GF-D8 (cell line): ENCODE data around the gene YARS2.
"Not testable (repeated sequence)": the region's sequence is repeated elsewhere in the genome, so short reads cannot be mapped to it uniquely, and the experiment has no call there.

Experiments used
- DNase-seq: peaks from one replicate; lab custom pipeline; 2025; lab: John Stamatoyannopoulos, UW

The YARS2 gene

DNA sequence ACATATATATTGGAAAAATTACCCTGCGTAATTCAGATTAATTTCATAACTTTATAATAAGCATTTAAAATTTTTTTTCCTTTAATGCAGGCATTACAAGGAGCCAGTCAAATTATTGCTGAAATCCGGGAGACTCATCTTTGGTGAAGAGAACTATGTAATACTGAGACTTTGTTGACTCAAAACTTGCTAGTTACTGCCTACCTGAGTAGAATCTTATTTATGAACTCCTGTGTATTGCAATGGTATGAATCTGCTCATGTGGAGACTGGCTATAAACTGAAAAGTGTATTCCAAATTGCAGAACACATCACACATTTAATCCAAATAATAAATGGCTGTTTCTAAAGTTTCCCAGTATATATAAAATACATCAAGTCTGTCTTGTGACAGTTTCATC, 12.4 kb downstream of the YARS2 start:
- no peak for DNase-seq

DNA sequence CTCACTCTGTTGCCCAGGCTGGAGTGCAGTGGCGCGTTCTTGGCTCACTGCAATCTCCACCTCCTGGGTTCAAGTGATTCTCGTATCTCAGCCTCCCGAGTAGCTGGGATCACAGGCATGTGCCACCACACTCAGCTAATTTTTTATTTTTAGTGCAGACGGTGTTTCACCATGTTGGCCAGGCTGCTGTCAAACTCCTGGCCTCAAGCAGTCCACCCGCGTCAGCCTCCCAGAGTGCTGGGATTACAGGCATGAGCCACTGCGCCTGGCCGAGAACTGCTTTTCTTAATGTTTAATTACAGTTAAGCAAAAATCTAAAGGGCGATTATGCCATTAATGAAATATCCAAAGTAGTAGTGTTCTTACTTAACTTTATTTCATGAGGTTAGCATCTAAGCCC, 13.6 kb downstream of the YARS2 start:
- DNase-seq: no peak

DNA sequence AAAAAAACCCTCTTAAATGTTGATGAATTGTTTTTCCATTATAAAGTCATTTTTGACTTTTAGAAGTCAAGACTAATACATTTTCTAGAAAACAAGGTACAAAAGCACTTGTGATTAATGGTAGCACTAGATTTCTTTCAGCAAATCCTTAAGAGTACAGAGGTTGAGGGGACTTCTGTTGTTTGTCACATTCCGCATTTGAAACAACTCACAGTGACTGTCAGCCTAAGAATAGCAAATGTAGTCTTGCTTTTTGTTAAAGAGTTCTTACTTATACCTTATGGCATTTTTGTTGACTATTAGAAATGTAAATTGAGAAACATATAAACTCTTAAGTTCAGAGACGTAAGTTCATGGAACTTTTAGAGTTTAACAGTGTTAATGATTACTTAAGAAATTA, 16.4 kb downstream of the YARS2 start:
- DNase-seq: no peak

DNA sequence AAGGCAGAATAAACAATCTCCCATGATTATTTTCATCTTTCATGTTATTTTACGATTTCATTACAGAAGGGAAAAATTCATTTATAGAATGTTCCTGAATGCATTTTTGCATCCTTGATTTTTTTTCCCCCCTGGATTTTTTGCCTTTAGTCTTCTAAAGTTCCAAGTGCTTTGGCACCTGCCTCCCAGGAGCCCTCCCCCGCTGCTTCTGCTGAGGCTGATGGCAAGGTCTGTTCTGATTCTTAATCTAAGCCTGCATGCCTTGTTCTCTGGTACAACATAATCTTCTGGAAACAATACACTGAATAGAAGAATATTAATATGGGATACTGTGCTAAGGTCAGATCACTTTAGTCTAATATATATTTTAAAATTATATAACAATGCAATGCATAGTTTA, 18.0 kb downstream of the YARS2 start:
- no peak for DNase-seq

DNA sequence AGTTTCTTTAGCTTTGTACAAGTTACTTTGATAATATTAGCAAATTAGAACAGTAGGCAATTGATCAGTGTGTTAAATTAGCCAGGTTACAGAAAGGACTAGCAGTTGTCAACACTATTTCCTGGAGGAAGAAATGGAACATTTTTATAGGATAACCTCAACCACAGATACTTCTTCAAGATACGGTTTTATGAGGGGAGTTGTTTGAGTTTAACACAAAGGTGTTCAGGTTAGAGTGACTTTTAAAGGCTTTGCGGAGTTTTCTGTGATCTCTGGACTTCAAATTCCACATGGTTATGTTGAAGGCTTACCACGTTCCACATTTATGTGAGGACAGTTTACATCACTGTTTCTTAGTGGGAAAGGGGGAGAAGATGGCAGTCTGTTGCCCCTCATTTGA, 19.3 kb downstream of the YARS2 start:
- DNase-seq: no peak

DNA sequence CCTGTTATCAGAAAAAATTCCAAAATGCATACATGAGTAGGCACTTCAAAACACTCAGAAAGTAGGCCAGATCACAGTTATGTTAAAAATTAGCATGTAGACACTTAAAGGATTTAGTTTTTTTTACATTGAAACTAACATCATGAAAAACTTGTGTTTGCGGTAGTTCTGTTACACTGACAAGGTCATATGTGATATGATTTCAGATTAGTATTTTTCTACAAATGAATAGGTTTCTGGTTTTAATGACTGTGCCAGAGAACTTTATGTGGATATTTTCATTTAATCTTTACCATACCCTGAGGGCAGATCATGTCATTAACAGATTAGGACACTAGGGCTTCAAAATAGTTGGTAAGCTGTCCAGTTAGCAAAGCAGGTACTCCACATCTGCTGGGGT, 20.7 kb downstream of the YARS2 start:
- no peak for DNase-seq

DNA sequence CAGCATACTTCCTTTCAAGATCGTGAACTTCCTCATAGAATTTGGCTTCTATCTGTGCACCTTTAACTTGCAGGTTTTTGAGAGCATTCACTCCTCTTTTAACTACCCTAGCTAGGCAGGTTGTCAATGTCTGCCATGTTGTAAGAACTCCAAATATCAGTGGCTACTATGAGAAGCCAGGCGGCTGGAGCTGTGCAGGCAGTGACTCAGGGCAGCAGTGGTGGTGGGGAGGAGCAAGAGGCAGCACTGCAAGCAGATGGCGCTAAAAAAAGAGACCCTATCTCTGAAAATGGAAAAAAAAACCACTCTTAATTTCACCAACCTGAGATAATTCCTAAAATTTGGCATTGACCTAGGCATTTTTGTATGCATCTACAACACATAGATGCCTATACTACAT, 28.5 kb downstream of the YARS2 start:
- no peak for DNase-seq

DNA sequence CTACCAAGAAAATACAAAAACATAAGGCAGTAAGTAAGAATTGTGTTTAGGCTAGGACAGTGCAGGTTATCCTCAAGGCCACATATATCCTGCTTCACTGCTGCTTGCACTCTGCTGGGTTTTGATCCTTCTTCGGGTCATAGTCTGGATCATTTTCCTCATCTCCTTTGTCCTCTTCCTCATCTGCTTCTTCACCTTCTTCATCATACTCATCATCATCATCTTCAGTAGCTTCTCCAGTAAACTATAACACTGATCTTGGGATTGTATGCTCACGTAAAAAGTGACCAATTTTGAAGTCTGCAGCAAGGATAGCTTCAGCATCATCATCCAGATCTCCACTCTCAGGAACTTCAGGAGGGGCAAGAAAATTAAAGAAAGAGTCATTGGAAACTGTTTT, 29.4 kb downstream of the YARS2 start:
- no peak for DNase-seq

DNA sequence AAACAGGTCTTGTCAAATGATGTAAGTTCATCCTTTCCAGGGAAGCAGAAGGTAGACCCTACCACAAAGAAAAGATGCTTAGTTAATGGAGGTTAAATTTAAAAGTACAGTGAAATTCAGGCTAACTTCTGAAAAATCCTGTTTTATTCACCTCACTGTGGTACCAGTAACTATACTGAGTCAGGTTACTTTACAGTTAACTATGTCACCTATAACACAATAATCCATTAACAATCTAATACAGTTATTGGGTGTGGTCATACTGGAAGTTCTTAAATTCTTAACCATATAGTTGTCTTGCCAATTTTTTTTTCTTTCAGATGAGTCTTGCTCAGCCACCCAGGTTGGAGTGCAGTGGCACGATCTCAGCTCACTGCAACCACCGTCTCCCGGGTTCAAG, 30.4 kb downstream of the YARS2 start:
- DNase-seq: not testable (repeated sequence)

DNA sequence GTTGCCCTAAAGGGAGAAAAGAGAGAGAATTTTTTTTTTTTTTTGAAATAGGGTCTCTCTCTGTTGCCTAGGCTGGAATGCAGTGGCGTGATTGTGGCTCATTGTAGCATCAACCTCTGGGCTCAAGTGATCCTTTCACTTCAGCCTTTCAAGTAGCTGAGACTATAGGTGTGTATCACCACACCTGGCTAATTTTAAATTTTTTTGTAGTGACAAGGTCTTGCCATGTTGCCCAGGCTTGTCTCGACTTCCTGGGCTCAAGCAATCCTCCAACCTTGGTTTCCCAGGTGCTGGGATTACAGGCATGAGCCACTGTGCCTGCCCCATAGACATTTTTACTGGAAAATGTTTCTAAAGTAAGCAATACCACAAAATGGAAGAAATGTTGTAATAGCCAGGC, 36.8 kb downstream of the YARS2 start:
- DNase-seq: no peak

DNA sequence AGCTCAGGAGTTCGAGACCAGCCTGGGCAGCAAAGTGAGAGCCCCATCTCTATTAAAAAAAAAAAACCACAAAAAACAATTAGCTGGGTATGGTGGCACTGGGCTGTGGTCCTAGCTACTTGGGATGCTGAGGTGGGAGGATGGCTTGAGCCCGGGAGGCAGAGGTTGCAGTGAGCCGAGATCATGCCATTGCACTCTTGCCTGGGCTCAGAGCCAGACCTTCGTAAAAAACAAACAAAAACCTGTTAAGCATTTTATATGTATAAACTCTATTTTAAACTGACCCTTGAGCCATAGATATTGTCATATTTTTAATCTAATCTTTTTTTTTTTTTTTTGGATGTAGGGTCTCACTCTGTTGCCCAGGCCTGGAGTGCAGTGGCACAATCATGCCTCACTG, 40.9 kb downstream of the YARS2 start:
- no peak for DNase-seq

DNA sequence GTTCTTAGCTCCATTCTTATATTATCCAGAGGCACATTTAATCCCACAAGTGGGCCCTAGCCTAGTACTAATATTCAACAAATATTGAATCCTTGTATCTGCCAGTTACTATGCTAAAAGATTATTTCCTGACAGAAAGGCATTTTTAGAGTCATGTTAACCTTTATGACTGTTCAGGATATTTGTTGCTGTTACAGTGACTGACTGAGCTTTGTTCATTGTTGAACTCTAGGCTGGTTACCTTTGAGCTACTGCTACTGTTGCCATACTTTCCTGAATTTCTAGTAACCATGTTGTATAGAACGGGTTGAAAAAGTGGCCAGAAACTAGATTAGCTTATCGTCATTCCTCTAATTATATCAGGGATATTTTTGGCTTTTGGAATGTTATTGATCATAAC, 46.8 kb downstream of the YARS2 start:
- DNase-seq: no peak

DNA sequence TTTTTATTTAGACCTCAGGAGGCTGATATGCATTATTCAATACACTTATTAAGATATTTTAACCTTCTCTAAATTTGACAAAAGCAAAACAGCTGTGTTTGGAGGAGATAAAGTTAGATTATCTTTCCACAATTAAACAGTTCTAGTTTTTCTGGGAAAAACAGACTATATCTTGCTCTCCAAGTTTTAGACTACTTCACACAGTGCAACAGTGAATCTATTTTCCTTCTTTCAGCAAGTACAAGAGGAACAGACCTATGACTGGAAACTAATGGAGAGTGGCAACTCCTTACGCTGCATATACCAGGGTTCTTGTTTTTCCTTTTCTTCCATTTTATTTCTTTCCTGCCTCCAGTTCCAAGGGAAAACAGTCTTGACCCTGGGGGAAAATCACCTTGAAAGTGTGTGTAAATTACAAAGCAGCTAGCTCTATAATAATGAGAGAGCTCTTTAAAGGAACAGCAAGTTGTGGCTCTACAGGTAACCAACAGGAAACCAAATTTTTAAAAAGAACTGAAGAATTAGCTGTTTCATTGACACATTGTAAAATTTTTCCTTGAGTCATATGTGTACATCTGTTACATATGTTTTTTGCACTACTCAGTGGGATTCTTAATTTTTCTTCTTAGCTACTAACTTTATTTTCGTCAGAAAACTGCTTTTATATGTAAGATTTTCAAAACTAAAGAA, 49.2 kb downstream of the YARS2 start:
- DNase-seq: no peak

DNA sequence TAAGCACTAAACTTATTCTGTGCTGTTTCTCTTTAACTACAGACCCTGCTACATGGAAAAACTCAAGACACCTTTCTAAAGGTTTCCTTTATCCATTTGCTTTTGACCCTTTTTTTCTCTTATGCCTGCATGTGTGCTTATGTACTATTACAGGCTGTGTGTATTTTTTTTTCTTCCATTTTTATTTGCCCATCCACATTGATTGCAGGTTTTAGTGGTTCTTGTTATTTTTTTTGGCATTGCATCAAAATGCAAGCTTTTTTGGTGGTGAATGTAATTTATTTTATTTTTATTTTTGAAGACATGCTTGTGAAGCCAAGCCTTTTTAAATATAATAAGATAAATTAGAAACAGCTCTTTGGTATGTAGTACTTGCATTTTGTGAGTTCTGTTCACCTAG, 49.9 kb downstream of the YARS2 start:
- no peak for DNase-seq

DNA sequence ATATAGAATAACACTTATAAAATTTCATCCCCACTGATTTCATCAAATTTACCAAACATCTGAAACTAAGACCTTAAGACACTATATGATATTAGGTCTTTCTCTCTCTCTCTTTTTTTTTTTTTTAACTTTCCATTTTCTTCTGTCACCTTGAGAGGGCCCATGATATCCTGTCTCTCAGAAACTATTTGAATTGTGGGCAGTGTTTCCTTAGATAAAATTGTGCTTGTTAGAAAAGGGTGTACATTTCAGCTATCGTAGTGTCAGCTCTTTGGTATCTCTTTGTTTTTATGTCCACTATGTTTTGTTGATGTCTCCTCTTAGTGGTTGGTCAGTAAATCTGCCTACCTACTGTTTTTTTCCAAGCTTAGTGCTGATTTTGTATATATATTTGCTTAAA, 52.8 kb downstream of the YARS2 start:
- DNase-seq: no peak

DNA sequence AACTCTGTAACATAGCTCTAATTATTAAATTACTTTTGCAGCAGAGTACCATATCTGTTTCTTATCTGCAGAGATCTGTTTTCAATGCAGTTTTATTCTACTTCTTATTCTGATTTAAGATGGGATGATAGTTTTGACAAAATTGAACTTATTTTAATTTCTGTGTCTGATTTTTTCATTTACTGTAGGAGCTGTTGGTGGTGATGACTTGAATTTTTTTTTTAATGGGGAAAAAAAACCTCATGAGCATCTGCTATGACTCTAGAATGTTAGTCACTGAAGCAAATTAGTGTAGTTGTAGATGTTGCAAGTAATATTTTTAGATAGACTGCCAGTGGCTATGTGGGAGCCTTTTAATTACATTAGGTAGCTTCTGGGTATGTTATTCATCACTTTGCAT, 53.2 kb downstream of the YARS2 start:
- no peak for DNase-seq

DNA sequence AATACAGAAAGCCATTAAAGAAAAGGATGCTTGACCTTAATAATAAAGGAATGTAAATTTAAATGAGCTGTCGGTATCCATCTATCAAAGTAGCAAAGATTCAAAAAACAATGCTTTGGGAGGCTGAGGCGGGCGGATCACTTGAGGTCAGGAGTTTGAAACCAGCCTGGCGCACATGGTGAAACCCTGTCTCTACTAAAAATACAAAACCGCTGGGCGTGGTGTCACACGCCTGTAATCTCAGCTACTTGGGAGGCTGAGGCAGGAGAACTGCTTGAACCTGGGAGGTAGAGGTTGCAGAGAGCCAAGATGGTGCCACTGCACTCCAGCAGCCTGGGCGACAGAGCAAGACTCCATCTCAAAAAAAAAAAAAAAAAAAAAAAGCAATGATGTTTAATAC, 56.3 kb downstream of the YARS2 start:
- not testable (repeated sequence) for DNase-seq

DNA sequence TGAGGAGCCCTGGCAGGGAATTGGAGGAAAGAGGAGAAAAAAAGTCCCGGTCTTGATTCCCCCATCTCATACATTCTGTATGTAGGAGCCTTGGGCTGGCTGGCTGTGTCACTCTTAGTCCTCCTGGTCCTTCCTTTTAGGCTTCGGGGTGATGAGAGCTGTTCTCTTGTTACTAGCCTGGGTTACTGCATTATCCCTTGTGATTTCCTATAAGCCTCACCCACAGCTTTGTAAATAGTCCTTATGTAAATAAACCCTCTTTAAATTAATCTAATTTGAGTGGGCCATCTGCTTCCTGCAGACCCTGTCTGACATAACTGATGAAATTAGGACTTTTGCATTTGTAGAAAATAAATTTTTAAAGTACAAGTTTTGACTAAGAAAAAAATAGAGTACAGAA, 57.4 kb downstream of the YARS2 start:
- DNase-seq: no peak

DNA sequence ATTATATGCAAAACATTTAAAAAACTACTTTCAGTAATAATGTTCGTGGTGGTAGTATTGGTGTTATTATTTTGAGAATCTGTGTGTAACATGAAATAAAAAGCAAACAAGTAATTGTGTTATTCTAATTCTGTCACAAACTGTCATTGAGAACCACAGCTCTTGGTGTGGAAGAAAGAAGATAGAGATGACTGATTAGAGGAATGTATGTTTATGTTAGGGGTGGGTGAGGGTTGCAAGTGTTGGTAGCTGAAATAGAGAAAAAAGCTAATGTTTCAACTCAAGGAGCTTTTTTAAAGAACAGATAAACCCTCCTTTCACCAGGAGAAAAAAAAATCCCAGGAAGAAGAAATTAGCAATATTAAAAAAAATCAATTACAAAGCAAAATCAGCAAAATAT, 58.3 kb downstream of the YARS2 start:
- no peak for DNase-seq
